PC-9 (cell line): ENCODE data around the gene KCNC1. TPM values are rescaled to one million over a fixed set of nuclear protein-coding genes. Genes with fewer than 3 reads are reported as not detected.

ENCODE experiments used
- BruUV-seq: library from RNA; stranded (reverse); fragments of 400-500 nt; replicated peaks from 2 replicates; lab custom pipeline; 2021; lab: Mats Ljungman, UMichigan
- CTCF ChIA-PET: fragments of 300-600 bp; sonication (Branson Sonifier 250); formaldehyde crosslinking; loops from one replicate; lab custom pipeline; 2022; ENCODE audit warnings: antibody characterized with exemption; lab: Charles Lee
- POLR2A ChIA-PET: fragments of 300-600 bp; sonication (Branson Sonifier 250); formaldehyde crosslinking; loops from one replicate; lab custom pipeline; 2022; ENCODE audit warnings: antibody characterized with exemption; ENCODE audit not compliant: unreplicated experiment; lab: Charles Lee
- DNase-seq, 2 experiments: peaks; one replicate each; pipeline versions ENCODE4 v3.0.0 to v3.0.0-alpha.2; 2015 to 2022; ENCODE audit warnings: mixed read lengths in 1 of 2
- H2AFZ ChIP-seq: fragments of 200-600 bp; sonication (generic); 2 replicates; pipeline ENCODE4 v1.8.1; 2017; ENCODE audit warnings: antibody characterized with exemption
- H3F3A ChIP-seq: fragments of 200-600 bp; sonication (generic); 2 replicates; pipeline ENCODE4 v1.8.1; 2017; ENCODE audit warnings: antibody characterized with exemption, mild to moderate bottlenecking, low read depth; ENCODE audit not compliant: insufficient read depth
- H3K27ac ChIP-seq: fragments of 200-600 bp; sonication (generic); 2 replicates; pipeline ENCODE4 v1.6.1; 2016; ENCODE audit warnings: mixed run types
- H3K27me3 ChIP-seq: fragments of 200-600 bp; sonication (generic); 2 replicates; pipeline ENCODE4 v1.6.1; 2016; ENCODE audit warnings: low read depth, mixed run types; ENCODE audit not compliant: insufficient read depth
- H3K36me3 ChIP-seq: fragments of 200-600 bp; sonication (generic); 2 replicates; pipeline ENCODE4 v1.6.1; 2016; ENCODE audit warnings: low read depth, mixed run types
- H3K4me1 ChIP-seq: fragments of 200-600 bp; sonication (generic); replicated peaks from 2 replicates; pipeline ENCODE4 v1.6.1; 2016; ENCODE audit warnings: mixed run types; ENCODE audit not compliant: insufficient read depth
- H3K4me2 ChIP-seq: fragments of 200-600 bp; sonication (generic); 2 replicates; pipeline ENCODE4 v1.6.1; 2017; ENCODE audit warnings: mixed run types
- H3K4me3 ChIP-seq: fragments of 200-600 bp; sonication (generic); 2 replicates; pipeline ENCODE4 v1.6.1; 2016; ENCODE audit warnings: mixed run types
- H3K79me2 ChIP-seq: fragments of 200-600 bp; sonication (generic); 2 replicates; pipeline ENCODE4 v1.6.1; 2017; ENCODE audit warnings: low read depth, mixed run types
- H3K9me2 ChIP-seq: fragments of 200-600 bp; sonication (generic); 2 replicates; pipeline ENCODE4 v1.8.1; 2017; ENCODE audit warnings: mild to moderate bottlenecking; ENCODE audit not compliant: insufficient read depth
- H3K9me3 ChIP-seq: fragments of 200-600 bp; sonication (generic); 2 replicates; pipeline ENCODE4 v1.8.1; 2016; ENCODE audit warnings: low read depth; ENCODE audit not compliant: insufficient read depth
- H4K20me1 ChIP-seq: fragments of 200-600 bp; sonication (generic); 2 replicates; pipeline ENCODE4 v1.8.1; 2017; ENCODE audit not compliant: insufficient read depth
- EZH2 ChIP-seq: fragments of 200-600 bp; sonication (generic); IDR thresholded peaks from 2 replicates; pipeline ENCODE4 v1.8.0; 2017; ENCODE audit warnings: antibody characterized with exemption, low read depth
- intact Hi-C: fragments of 100-400 bp; cut with micrococcal nuclease; formaldehyde crosslinking; loops from one replicate; pipeline ENCODE4 v1.10.0; 2022; ENCODE audit not compliant: unreplicated experiment
- total RNA-seq: library from RNA; stranded (reverse); gene quantifications from 2 replicates; pipeline ENCODE4 v1.2.3, GENCODE V29; 2021
- TF ChIP-seq, protein P1 (sequence below): fragments of 200-600 bp; sonication (generic); conservative IDR thresholded peaks from 2 replicates; pipeline ENCODE4 v1.6.1; 2017; ENCODE audit warnings: mixed run types, antibody characterized with exemption, mild to moderate bottlenecking, moderate library complexity

KCNC1 gene
- total RNA-seq, 1 experiment from 2014 or later = not detected

DNA sequence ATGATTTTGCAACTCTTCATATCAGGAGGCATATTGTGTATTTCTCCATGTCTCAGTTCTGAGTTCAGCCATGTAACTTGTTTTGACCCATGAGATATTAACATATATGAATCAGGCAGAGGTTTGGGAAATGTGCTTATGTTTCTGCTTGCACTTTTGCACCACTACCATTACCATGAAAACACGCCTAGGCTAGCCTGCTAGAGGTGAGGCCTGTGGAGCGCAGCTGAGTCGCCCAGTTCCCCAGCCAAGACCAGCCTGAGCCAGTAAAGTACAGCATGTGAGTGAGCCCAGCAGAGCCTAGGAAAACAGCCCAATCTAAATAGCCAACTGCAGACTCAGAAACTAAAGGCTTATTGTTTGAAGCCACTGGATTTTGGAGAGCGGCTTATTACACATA, 33.6 kb upstream of the KCNC1 start:
- Histone ChIP-seq H2AFZ (no peak overlapping the region), H3K4me1 (no peaks in the 10 kb centered on the region), H3K4me2 (no peak overlapping the region), H3F3A (no peaks in the 10 kb centered on the region), H3K9me3 (no peaks in the 10 kb centered on the region), H3K79me2 (no peaks in the 10 kb centered on the region), H3K27me3 (peaks cover 25% of the 10 kb centered on the region), H3K9me2 (no peaks in the 10 kb centered on the region), H3K27ac (no peak overlapping the region), H3K36me3 (no peaks in the 10 kb centered on the region), H4K20me1 (no peaks in the 10 kb centered on the region), H3K4me3 (no peak overlapping the region)
- no TSS peak for BruUV-seq
- ChIA-PET CTCF (no interaction called here), POLR2A (no interaction called here)
- TF ChIP-seq, protein P1, sequence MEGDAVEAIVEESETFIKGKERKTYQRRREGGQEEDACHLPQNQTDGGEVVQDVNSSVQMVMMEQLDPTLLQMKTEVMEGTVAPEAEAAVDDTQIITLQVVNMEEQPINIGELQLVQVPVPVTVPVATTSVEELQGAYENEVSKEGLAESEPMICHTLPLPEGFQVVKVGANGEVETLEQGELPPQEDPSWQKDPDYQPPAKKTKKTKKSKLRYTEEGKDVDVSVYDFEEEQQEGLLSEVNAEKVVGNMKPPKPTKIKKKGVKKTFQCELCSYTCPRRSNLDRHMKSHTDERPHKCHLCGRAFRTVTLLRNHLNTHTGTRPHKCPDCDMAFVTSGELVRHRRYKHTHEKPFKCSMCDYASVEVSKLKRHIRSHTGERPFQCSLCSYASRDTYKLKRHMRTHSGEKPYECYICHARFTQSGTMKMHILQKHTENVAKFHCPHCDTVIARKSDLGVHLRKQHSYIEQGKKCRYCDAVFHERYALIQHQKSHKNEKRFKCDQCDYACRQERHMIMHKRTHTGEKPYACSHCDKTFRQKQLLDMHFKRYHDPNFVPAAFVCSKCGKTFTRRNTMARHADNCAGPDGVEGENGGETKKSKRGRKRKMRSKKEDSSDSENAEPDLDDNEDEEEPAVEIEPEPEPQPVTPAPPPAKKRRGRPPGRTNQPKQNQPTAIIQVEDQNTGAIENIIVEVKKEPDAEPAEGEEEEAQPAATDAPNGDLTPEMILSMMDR = no peak
- no peak for TF ChIP-seq EZH2
- DNase-seq = no peak
- intact Hi-C loops = no loop called here

DNA sequence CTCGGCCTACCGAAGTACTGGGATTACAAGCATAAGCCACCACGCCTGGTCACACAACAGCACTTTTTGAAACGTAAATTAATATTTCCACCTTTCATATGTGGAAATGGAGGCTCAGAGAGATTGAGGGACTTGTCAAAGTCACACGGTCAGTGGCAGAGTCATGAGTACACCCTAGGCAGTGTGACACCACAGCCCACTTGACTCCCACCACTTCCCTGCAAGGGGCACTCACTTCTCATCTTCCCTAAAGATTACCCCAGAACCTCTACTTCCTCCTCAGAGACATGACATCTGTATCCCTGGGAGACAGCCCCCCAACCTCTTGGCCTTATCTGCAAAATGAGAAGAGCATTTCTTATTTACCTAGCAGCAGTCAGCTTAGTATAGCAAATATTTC, 31.7 kb upstream of the KCNC1 start:
- no peak for DNase-seq
- no peak for TF ChIP-seq EZH2
- TF ChIP-seq, protein P1 = no peak
- Histone ChIP-seq H3F3A (no peaks in the 10 kb centered on the region), H3K79me2 (no peaks in the 10 kb centered on the region), H3K27me3 (peaks cover 21% of the 10 kb centered on the region; the same call in 1 of the 2 replicates), H3K4me2 (no peak overlapping the region), H3K4me3 (no peak overlapping the region), H2AFZ (no peak overlapping the region), H3K36me3 (no peaks in the 10 kb centered on the region), H3K9me2 (no peaks in the 10 kb centered on the region), H3K27ac (no peak overlapping the region), H3K4me1 (no peaks in the 10 kb centered on the region), H4K20me1 (no peaks in the 10 kb centered on the region), H3K9me3 (no peaks in the 10 kb centered on the region)
- BruUV-seq = no TSS peak
- POLR2A ChIA-PET = no interaction called here
- CTCF ChIA-PET = no interaction called here
- intact Hi-C loops = no loop called here

GRCh38 chr11:17703951-17704350, 30.6 kb upstream of the KCNC1 start:
- Histone ChIP-seq H3K4me1 (no peaks in the 10 kb centered on the region), H3F3A (no peaks in the 10 kb centered on the region), H3K79me2 (no peaks in the 10 kb centered on the region), H3K4me3 (no peak overlapping the region), H3K9me3 (no peaks in the 10 kb centered on the region), H3K27ac (no peak overlapping the region), H3K36me3 (no peaks in the 10 kb centered on the region), H3K9me2 (no peaks in the 10 kb centered on the region), H2AFZ (no peak overlapping the region), H4K20me1 (no peaks in the 10 kb centered on the region), H3K27me3 (peaks cover 28% of the 10 kb centered on the region), H3K4me2 (no peak overlapping the region)
- no peak for DNase-seq
- intact Hi-C loops = no loop called here
- POLR2A ChIA-PET = no interaction called here
- CTCF ChIA-PET = no interaction called here
- no peak for TF ChIP-seq EZH2
- TF ChIP-seq, protein P1 = no peak
- BruUV-seq = no TSS peak
